ENCODE results near the gene EMD. TPM values are rescaled to one million over a fixed set of nuclear protein-coding genes. Genes with fewer than 3 reads are reported as not detected.

The EMD gene
- total RNA-seq, 2 experiments from 2014 or later, result 65.9 to 66.0 TPM

GRCh38 chrX:154430916-154431315 lies 51.8 kb downstream of the EMD start:
- Mint-ChIP-seq H3K9me3 (ENCODE audit: insufficient read depth) (no peaks in the 10 kb centered on the region), H3K4me1 (ENCODE audit: low read depth) (peaks cover 22% of the 10 kb centered on the region), H3K27ac (no peak overlapping the region), H3K4me3 (no peak overlapping the region), H3K36me3 (ENCODE audit: low read depth) (peaks cover 18% of the 10 kb centered on the region), H3K27me3 (ENCODE audit: low read depth) (no peaks in the 10 kb centered on the region)
- DNase-seq (no peak), ATAC-seq (no peak)
- ChIA-PET POLR2A (interaction anchor here (3.8 kb wide), 1 partner anchor 32 kb away, joined by 15 read pairs; the partner anchor contains the start of gene RPL10), CTCF (no interaction called here)

Other genes with a start within 250 kb of the EMD start
- gene OPN1LW, start 235.1 kb upstream of the EMD start, total RNA-seq, result not detected
- not detected for gene OPN1MW, start 196.7 kb upstream of the EMD start, total RNA-seq
- not detected for gene OPN1MW2, start 159.5 kb upstream of the EMD start, total RNA-seq
- gene OPN1MW3, start 121.7 kb upstream of the EMD start, total RNA-seq, result not detected
- gene TEX28, start 84.2 kb upstream of the EMD start, total RNA-seq, result not detected
- gene TKTL1, start 83.5 kb upstream of the EMD start, total RNA-seq, result 1 to 10 TPM; 1.3 to 1.5 TPM
- gene FLNA, start 4.7 kb upstream of the EMD start, total RNA-seq, result 1,000 to 10,000 TPM; 1,371 to 1,454 TPM
- gene RPL10, start 19.1 kb downstream of the EMD start, total RNA-seq, result 1,000 to 10,000 TPM; 2,758 to 2,862 TPM
- gene DNASE1L1, start 30.0 kb downstream of the EMD start, total RNA-seq, result 10 to 100 TPM; 22.5 to 26.5 TPM
- gene TAFAZZIN, start 32.2 kb downstream of the EMD start, total RNA-seq, result 10 to 100 TPM; 76.5 to 77.4 TPM
- 10 to 100 TPM; 41.5 to 43.5 TPM for gene ATP6AP1, start 49.4 kb downstream of the EMD start, total RNA-seq
- 10 to 100 TPM; 92.7 to 95.5 TPM for gene GDI1, start 57.9 kb downstream of the EMD start, total RNA-seq
- gene FAM50A, start 64.8 kb downstream of the EMD start, total RNA-seq, result 10 to 100 TPM; 62.7 to 63.5 TPM
- gene PLXNA3, start 79.0 kb downstream of the EMD start, total RNA-seq, result 10 to 100 TPM; 48.9 to 53.6 TPM
- gene LAGE3, start 100.0 kb downstream of the EMD start, total RNA-seq, result 10 to 100 TPM; 49.6 to 51.0 TPM
- gene UBL4A, start 107.3 kb downstream of the EMD start, total RNA-seq, result 10 to 100 TPM; 52.1 to 54.0 TPM
- 10 to 100 TPM; 29.1 to 30.8 TPM for gene SLC10A3, start 111.3 kb downstream of the EMD start, total RNA-seq
- 10 to 100 TPM; 28.5 to 31.6 TPM for gene FAM3A, start 136.9 kb downstream of the EMD start, total RNA-seq
- 100 to 1,000 TPM; 133 to 135 TPM for gene G6PD, start 167.6 kb downstream of the EMD start, total RNA-seq
- 10 to 100 TPM; 51.1 to 56.0 TPM for gene IKBKG, start 168.3 kb downstream of the EMD start, total RNA-seq
- not detected for gene CTAG1A, start 205.8 kb downstream of the EMD start, total RNA-seq
- not detected for gene CTAG1B, start 240.0 kb downstream of the EMD start, total RNA-seq